OCI-LY1 (cell line): ENCODE data around the gene WNK2.

Experiments
- CTCF ChIP-seq: fragments of 200-600 bp; sonication (generic), shearing (Covaris generic); IDR thresholded peaks from 2 replicates; pipeline ENCODE4 v1.5.1; 2017; ENCODE audit warnings: mild to moderate bottlenecking, antibody characterized with exemption, low read length, moderate library complexity, mixed read lengths
- EZH2 ChIP-seq: fragments of 200-600 bp; sonication (generic), shearing (Covaris generic); IDR thresholded peaks from 2 replicates; pipeline ENCODE4 v1.8.0; 2017; ENCODE audit warnings: borderline replicate concordance, mixed run types, mild to moderate bottlenecking, antibody characterized with exemption, low read length, moderate library complexity, mixed read lengths

GRCh38 chr9:93301291-93301811 is 117.4 kb downstream of the WNK2 start:
- TF ChIP-seq CTCF (peak; percentile 19; the same call in 1 of the 2 replicates), EZH2 (no peak)
